GM23338 (cell line): Measurements from ENCODE around the gene SYT6.

Experiments used
- EZH2 ChIP-seq: fragments of 200-600 bp; sonication (generic); IDR thresholded peaks from one replicate; pipeline ENCODE4 v1.8.0; 2017; ENCODE audit warnings: antibody characterized with exemption, mild to moderate bottlenecking, low read depth; ENCODE audit not compliant: unreplicated experiment
- ZNF114 ChIP-seq: fragments of 250-450 bp; sonication (Bioruptor Pico); IDR thresholded peaks from 2 replicates; pipeline ENCODE4 v1.5.0; 2020; ENCODE audit warnings: mild to moderate bottlenecking, moderate library complexity

DNA sequence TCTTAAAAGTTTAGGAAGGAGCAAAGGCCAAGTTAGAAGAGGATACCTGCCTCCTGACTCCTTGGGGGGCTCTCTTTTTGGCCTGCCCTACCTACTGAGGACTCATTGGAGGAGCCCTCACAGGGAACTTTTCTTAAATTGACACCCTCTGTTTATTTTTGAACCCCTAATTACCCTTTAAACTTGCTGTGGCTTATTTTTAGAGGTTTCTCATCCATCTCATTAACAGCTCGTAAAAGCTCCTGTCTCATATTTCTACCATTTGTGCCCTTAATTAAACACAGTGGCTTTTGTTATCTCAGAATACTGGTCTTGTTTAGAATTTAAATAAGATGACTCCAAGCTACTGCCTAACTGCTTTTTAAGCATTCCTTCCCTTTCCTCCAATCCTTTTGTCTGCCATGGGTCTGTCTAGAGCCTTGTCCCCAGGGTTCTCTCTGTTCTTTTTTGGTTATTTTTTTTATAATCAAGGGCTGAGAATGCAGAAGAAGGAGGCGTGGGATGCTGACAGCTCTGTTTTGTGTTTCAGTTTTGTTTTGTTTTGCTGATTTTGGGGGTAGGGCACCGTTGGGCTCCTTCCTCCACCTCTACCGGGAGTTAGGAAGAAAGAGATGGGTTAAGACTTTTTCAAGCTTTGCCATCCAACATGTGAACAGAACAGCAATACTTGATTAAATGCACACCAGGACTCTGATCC lies 78.0 kb downstream of the SYT6 start:
- no peak for TF ChIP-seq EZH2
- no peak for TF ChIP-seq ZNF114
